OCI-LY3 (cell line): ENCODE measurements around the gene RGL3.

Experiments
- H2AFZ ChIP-seq: fragments of 200-600, 300-600 bp; shearing (Covaris generic); 2 replicates; pipeline ENCODE4 v1.6.0; 2014; ENCODE audit warnings: antibody characterized with exemption, low read depth, low read length
- H3K27ac ChIP-seq: fragments of 200-600, 300-600 bp; sonication (generic); 2 replicates; pipeline ENCODE4 v1.5.1; 2014; ENCODE audit warnings: mild to moderate bottlenecking, low read length, moderate library complexity, mixed read lengths
- H3K27me3 ChIP-seq: fragments of 200-600, 300-600 bp; sonication (generic); 2 replicates; pipeline ENCODE4 v1.6.1; 2014; ENCODE audit warnings: low read depth, low read length, mixed read lengths
- H3K36me3 ChIP-seq: fragments of 200-600, 300-600 bp; sonication (generic); replicated peaks from 2 replicates; pipeline ENCODE3; 2014; ENCODE audit warnings: low read depth, low read length, mixed read lengths
- H3K4me1 ChIP-seq: fragments of 300-600, 200-600 bp; sonication (generic); 2 replicates; pipeline ENCODE4 v1.6.1; 2014; ENCODE audit warnings: low read length, mixed read lengths
- H3K4me2 ChIP-seq: fragments of 200-600, 300-600 bp; sonication (generic); 2 replicates; pipeline ENCODE4 v1.6.1; 2014; ENCODE audit warnings: low read length, mixed read lengths
- H3K4me3 ChIP-seq: fragments of 300-600, 200-600 bp; sonication (generic); 2 replicates; pipeline ENCODE4 v1.5.1; 2014; ENCODE audit warnings: antibody characterized with exemption, mild to moderate bottlenecking, low read length, moderate library complexity
- H3K79me2 ChIP-seq: fragments of 300-600, 200-600 bp; shearing (Covaris generic); 2 replicates; pipeline ENCODE4 v1.6.1; 2014; ENCODE audit warnings: mild to moderate bottlenecking, low read length, mixed read lengths
- H3K9ac ChIP-seq: fragments of 300-600, 200-600 bp; shearing (Covaris generic); 2 replicates; pipeline ENCODE4 v1.6.0; 2014; ENCODE audit warnings: mild to moderate bottlenecking, low read length, moderate library complexity
- H3K9me3 ChIP-seq: fragments of 200-600, 300-600 bp; shearing (Covaris generic); 2 replicates; pipeline ENCODE4 v1.6.1; 2014; ENCODE audit warnings: low read length, mixed read lengths; ENCODE audit not compliant: insufficient read depth
- H4K20me1 ChIP-seq: fragments of 200-600, 300-600 bp; sonication (generic); 2 replicates; pipeline ENCODE4 v1.6.1; 2016; ENCODE audit warnings: low read length, mixed read lengths; ENCODE audit not compliant: insufficient read depth
- EZH2phosphoT487 ChIP-seq: fragments of 200-600 bp; shearing (Covaris generic); IDR thresholded peaks from 2 replicates; pipeline ENCODE4 v1.6.1; 2018; ENCODE audit warnings: antibody characterized with exemption, mixed run types, low read depth
- TF ChIP-seq, protein P1 (sequence below): fragments of 200-600, 300-600 bp; sonication (generic); IDR thresholded peaks from 2 replicates; pipeline ENCODE4 v1.5.1; 2014; ENCODE audit warnings: antibody characterized with exemption, low read length, low read depth

Gene RGL3

DNA sequence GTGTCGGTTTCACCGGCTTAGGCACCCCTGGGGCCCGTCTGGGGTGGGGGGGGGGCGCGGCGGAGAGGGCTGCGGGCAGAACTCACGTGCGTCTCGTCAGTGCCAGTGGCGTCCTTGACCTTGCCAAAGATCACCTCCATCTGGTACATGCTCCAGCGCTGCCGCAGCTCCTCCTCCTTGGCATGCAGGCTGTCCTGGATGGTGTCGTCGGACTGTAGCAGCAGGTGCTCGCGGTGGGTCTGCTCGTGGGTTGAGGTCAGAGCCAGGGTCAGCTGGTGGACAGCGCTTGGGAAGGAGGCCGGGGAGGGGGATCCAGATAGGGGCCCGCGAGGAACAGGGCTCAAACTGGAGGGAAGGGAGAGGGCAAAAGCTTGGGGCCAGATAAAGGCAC lies 4.7 kb upstream of the RGL3 start:
- H3K9me3 ChIP-seq, result no peaks in the 10 kb centered on the region
- H3K9ac ChIP-seq, result no peak overlapping the region
- no peak overlapping the region for H3K4me2 ChIP-seq
- H3K79me2 ChIP-seq, result no peaks in the 10 kb centered on the region
- peaks cover 9% of the 10 kb centered on the region for H3K4me1 ChIP-seq
- 0 out of 2 replicates have a peak, but pooled peaks cover 6% of the 10 kb centered on the region for H3K27me3 ChIP-seq
- H3K4me3 ChIP-seq, result no peak overlapping the region
- TF ChIP-seq, protein P1, sequence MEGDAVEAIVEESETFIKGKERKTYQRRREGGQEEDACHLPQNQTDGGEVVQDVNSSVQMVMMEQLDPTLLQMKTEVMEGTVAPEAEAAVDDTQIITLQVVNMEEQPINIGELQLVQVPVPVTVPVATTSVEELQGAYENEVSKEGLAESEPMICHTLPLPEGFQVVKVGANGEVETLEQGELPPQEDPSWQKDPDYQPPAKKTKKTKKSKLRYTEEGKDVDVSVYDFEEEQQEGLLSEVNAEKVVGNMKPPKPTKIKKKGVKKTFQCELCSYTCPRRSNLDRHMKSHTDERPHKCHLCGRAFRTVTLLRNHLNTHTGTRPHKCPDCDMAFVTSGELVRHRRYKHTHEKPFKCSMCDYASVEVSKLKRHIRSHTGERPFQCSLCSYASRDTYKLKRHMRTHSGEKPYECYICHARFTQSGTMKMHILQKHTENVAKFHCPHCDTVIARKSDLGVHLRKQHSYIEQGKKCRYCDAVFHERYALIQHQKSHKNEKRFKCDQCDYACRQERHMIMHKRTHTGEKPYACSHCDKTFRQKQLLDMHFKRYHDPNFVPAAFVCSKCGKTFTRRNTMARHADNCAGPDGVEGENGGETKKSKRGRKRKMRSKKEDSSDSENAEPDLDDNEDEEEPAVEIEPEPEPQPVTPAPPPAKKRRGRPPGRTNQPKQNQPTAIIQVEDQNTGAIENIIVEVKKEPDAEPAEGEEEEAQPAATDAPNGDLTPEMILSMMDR, result no peak
- TF ChIP-seq EZH2phosphoT487, result no peak
- no peak overlapping the region for H3K27ac ChIP-seq
- no peaks in the 10 kb centered on the region for H3K36me3 ChIP-seq
- H2AFZ ChIP-seq, result no peak overlapping the region
- no peaks in the 10 kb centered on the region for H4K20me1 ChIP-seq

DNA sequence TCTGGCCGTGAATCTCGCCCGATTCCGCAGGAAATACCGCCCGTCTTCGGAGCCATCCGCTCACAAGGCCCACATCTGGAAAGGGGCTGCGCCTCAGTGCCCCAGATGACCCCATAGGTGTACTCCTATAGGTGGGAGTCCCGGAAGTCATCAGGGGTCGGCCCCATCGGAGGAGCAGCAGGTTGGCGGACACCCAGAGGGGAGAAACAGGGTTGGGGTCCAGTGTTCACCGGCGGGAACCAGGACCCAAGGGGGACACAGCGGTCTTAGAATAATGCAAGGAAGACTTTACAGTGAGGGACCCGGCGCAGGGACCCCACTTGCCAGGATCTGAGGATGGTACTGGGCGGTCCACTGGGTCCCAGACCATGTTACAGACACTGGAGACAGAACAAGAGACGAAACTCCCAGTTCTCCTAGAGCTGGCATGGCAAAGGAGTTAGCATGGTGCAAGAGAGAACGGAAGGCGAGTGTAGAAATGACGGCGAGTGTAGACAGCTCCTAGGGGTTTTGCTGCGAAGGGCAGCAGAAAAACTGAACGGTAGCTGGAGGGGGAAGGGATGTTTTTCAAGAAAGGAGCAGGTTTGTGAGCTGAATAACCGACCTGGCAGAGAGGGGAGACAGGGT lies 4.2 kb upstream of the RGL3 start:
- no peaks in the 10 kb centered on the region for H4K20me1 ChIP-seq
- no peak overlapping the region for H3K4me3 ChIP-seq
- H3K79me2 ChIP-seq, result no peaks in the 10 kb centered on the region
- H3K9ac ChIP-seq, result no peak overlapping the region
- 0 out of 2 replicates have a peak, but pooled peaks cover 6% of the 10 kb centered on the region for H3K27me3 ChIP-seq
- H3K4me1 ChIP-seq, result peaks cover 9% of the 10 kb centered on the region
- TF ChIP-seq, protein P1, result no peak
- no peak for TF ChIP-seq EZH2phosphoT487
- no peak overlapping the region for H3K4me2 ChIP-seq
- no peaks in the 10 kb centered on the region for H3K36me3 ChIP-seq
- no peak overlapping the region for H3K27ac ChIP-seq
- H2AFZ ChIP-seq, result no peak overlapping the region
- no peaks in the 10 kb centered on the region for H3K9me3 ChIP-seq

DNA sequence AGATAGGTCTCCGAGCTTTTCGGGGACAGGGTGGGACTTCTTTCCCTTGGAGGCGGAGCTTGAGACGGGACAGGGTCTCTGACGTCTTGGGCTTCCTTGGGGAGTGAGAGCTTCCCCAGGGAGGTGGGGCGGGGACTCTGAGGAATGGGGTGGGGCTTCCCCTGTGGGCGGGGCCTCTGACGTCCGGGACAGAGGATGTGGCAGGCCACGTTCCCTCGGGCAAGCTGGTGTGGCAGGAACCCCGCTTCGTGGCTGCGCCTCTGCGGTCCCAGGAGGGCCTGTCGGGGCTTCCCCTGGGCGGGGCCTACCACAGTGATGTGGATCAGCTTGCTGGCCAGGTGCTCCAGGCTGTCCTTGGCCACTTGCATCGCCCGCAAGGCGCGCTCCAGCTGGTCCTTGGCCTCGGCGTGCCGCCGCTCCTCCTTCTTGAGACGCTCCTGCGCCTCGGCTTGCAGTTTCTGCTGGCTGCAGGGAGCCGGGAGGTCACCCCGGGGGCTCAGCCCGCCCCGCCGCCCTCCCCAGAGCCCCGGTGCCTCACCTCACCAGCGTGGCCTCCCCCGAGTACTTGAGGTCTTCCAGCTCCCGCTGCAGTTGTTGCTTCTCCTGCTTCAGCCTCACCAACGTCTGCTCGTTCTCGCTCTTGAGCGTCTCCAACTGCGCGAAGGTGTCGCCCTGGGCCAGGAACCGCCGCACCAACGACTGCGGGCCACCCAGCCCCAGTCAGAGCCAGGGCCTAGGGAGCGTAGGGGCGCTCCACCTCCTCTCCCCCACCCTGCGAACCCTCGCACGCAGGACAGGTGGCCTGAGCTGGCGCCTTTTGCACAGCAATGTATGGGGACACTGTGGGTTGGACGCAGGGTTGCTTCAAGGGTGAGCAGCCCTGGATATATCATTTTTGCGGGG lies 3.3 kb upstream of the RGL3 start:
- Histone ChIP-seq H3K27me3 (0 out of 2 replicates have a peak, but pooled peaks cover 6% of the 10 kb centered on the region), H3K4me2 (peak overlapping the region; percentile 55), H3K79me2 (no peaks in the 10 kb centered on the region), H3K9me3 (no peaks in the 10 kb centered on the region), H3K4me1 (peaks cover 9% of the 10 kb centered on the region), H3K4me3 (peak overlapping the region; percentile 58), H3K36me3 (no peaks in the 10 kb centered on the region), H3K27ac (no peak overlapping the region), H3K9ac (no peak overlapping the region), H4K20me1 (no peaks in the 10 kb centered on the region), H2AFZ (peak overlapping the region; percentile 10; the same call in 1 of the 2 replicates)
- no peak for TF ChIP-seq EZH2phosphoT487

DNA sequence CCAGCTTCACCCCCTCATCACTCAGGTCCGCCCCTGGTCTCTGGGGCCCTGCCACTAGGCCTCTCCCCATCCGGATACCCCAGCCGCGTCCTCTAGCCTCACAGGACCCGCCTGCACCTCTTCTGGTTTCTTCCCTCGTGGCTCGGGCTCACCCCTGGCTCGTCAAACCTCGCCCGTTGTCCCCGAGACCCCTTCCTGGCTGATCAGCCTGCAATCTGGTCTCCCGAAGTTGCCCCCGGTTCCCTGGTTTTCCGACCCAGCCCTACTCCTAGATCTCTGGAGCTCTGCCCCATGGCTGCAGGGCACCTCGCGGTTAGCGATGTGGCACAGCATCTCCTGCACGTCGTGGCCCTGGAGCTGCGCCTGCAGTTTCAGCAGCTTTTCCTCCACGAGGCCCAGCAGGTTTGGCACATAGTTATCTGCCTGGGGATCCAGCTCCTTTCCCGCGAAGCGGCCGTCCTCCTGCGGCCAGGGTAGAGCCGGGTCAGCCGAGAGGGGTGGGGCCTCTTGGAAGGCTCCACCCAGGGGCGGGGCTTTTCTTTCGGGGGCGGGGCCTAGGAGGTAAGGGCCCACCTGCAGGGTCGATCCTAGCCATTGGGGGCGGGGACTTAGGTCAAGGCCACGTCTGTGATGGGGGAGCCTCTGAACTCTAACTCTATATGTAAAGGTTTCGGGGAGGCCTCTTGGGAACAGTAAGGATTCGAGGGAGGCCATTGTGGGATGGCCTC lies 2.4 kb upstream of the RGL3 start:
- Histone ChIP-seq H3K4me2 (peak overlapping the region; percentile 55), H3K27ac (no peak overlapping the region), H4K20me1 (no peaks in the 10 kb centered on the region), H3K79me2 (no peaks in the 10 kb centered on the region), H3K36me3 (no peaks in the 10 kb centered on the region), H2AFZ (peak overlapping the region; percentile 10; the same call in 1 of the 2 replicates), H3K4me1 (peaks cover 9% of the 10 kb centered on the region), H3K9ac (no peak overlapping the region), H3K4me3 (peak overlapping the region; percentile 58), H3K9me3 (no peaks in the 10 kb centered on the region), H3K27me3 (0 out of 2 replicates have a peak, but pooled peaks cover 6% of the 10 kb centered on the region)
- TF ChIP-seq EZH2phosphoT487, result no peak
- TF ChIP-seq, protein P1, result no peak
